GM19372 (cell line): ENCODE data around the gene SLC28A3.

Experiments
- ATAC-seq: cut with Tn5 transposase; IDR thresholded peaks from one replicate; pipeline ENCODE4 v1.9.1; 2021; ENCODE audit warnings: mild to moderate bottlenecking, low read depth, moderate library complexity; ENCODE audit not compliant: unreplicated experiment

SLC28A3 gene

GRCh38 chr9:84254972-84255371, 85.6 kb downstream of the SLC28A3 start:
- ATAC-seq, result no peak

- ATAC-seq, result no peak
Observed at GRCh38 chr9:84251921-84252320, 88.6 kb downstream of the SLC28A3 start.

GRCh38 chr9:84241817-84242373, 98.7 kb downstream of the SLC28A3 start:
- ATAC-seq, result no peak

- no peak for ATAC-seq
Observed at GRCh38 chr9:84239343-84239742, 101.2 kb downstream of the SLC28A3 start.

- no peak for ATAC-seq
Observed at GRCh38 chr9:84238652-84239051, 101.9 kb downstream of the SLC28A3 start.

- ATAC-seq, result no peak
Observed at GRCh38 chr9:84235511-84235910, 105.0 kb downstream of the SLC28A3 start.

GRCh38 chr9:84230355-84231145, 110.0 kb downstream of the SLC28A3 start:
- no peak for ATAC-seq

- no peak for ATAC-seq
Observed at GRCh38 chr9:84229191-84229590, 111.4 kb downstream of the SLC28A3 start.

- ATAC-seq, result no peak
Observed at GRCh38 chr9:84228130-84228720, 112.3 kb downstream of the SLC28A3 start.

GRCh38 chr9:84226126-84226525, 114.4 kb downstream of the SLC28A3 start:
- no peak for ATAC-seq
